ENCODE measurements around the gene SPATA16.

- TF ChIP-seq ATF3 (CRISPR knock-in tag; conservative IDR thresholded peaks at IDR 0.05) = no peak
- no peak for TF ChIP-seq CTCF (IDR thresholded peaks at IDR 0.05)
- no peak for TF ChIP-seq PRDM15 (CRISPR knock-in tag; IDR thresholded peaks at IDR 0.05)
- no peak for TF ChIP-seq TCF7 (CRISPR knock-in tag; IDR thresholded peaks at IDR 0.05; ENCODE audit: low read depth)
- TF ChIP-seq KAT7 (CRISPR knock-in tag; IDR thresholded peaks at IDR 0.05; ENCODE audit: borderline replicate concordance) = no peak
- TF ChIP-seq E2F5 (CRISPR knock-in tag; IDR thresholded peaks at IDR 0.05) = no peak
- TF ChIP-seq RORB (CRISPR knock-in tag; IDR thresholded peaks at IDR 0.05) = no peak
- TF ChIP-seq ZBTB21 (CRISPR knock-in tag; IDR thresholded peaks at IDR 0.05; ENCODE audit: borderline replicate concordance) = no peak
- TF ChIP-seq JUN (CRISPR knock-in tag; IDR thresholded peaks at IDR 0.05) = no peak
- TF ChIP-seq TP53 (CRISPR knock-in tag; IDR thresholded peaks at IDR 0.05) = no peak
Measured at GRCh38 chr3:173030273-173030672, 110.8 kb downstream of the SPATA16 start.
